ENCODE data around the gene GTF2B. TPM values are rescaled to one million over a fixed set of nuclear protein-coding genes. Genes with fewer than 3 reads are reported as not detected.
"Not testable (repeated sequence)": the region's sequence is repeated elsewhere in the genome, so short reads cannot be mapped to it uniquely, and the experiment has no call there.

Gene GTF2B
- total RNA-seq, 1 experiment from 2014 or later, result 21.9 TPM

- Histone ChIP-seq H3K79me2 (ENCODE audit: low read depth) (no peaks in the 10 kb centered on the region), H3K4me3 (peak overlapping the region; percentile 10; the same call in 1 of the 2 replicates), H3K27ac (no peak overlapping the region), H3K9me2 (ENCODE audit: insufficient read depth) (no peaks in the 10 kb centered on the region), H3K27me3 (ENCODE audit: insufficient read depth, low read depth) (no peaks in the 10 kb centered on the region), H3K9me3 (ENCODE audit: insufficient read depth, low read depth) (peaks cover 18% of the 10 kb centered on the region), H3F3A (ENCODE audit: insufficient read depth, low read depth) (no peaks in the 10 kb centered on the region), H2AFZ (no peak overlapping the region), H3K4me2 (no peak overlapping the region), H3K4me1 (replicated peaks; ENCODE audit: insufficient read depth) (no peaks in the 10 kb centered on the region), H3K36me3 (ENCODE audit: low read depth) (no peaks in the 10 kb centered on the region), H4K20me1 (ENCODE audit: insufficient read depth) (no peaks in the 10 kb centered on the region)
- DNase-seq, result no peak
- POLR2A ChIA-PET (ENCODE audit: unreplicated experiment), result no interaction called here
- CTCF ChIA-PET, result no interaction called here
- intact Hi-C loops (cut with micrococcal nuclease; ENCODE audit: unreplicated experiment), result no loop called here
- BruUV-seq (replicated peaks), result no TSS peak
- TF ChIP-seq, protein P1, sequence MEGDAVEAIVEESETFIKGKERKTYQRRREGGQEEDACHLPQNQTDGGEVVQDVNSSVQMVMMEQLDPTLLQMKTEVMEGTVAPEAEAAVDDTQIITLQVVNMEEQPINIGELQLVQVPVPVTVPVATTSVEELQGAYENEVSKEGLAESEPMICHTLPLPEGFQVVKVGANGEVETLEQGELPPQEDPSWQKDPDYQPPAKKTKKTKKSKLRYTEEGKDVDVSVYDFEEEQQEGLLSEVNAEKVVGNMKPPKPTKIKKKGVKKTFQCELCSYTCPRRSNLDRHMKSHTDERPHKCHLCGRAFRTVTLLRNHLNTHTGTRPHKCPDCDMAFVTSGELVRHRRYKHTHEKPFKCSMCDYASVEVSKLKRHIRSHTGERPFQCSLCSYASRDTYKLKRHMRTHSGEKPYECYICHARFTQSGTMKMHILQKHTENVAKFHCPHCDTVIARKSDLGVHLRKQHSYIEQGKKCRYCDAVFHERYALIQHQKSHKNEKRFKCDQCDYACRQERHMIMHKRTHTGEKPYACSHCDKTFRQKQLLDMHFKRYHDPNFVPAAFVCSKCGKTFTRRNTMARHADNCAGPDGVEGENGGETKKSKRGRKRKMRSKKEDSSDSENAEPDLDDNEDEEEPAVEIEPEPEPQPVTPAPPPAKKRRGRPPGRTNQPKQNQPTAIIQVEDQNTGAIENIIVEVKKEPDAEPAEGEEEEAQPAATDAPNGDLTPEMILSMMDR (conservative IDR thresholded peaks at IDR 0.05), result no peak
- TF ChIP-seq EZH2 (IDR thresholded peaks at IDR 0.05; ENCODE audit: low read depth), result no peak
Observed at GRCh38 chr1:88916883-88917282, 25.5 kb upstream of the GTF2B start.

DNA sequence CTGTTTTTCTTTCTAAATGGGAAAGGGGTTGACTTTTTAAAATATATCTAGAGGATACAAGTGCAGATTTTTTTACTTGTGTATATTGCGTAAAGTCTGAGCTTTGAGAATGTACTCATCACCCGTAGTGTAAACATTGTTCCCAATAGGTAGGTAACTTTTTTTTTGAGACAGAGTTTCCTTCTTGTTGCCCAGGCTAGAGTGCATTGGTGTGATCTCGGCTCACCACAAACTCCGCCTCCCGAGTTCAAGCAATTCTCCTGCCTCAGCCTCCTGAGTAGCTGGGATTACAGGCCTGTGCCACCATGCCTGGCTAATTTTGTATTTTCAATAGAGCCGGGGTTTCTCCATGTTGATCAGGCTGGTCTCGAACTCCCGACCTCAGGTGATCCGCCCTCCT lies 20.4 kb upstream of the GTF2B start:
- H3K36me3 ChIP-seq (ENCODE audit: low read depth); DNase-seq; H3K9me3 ChIP-seq (ENCODE audit: insufficient read depth, low read depth); H3K9me2 ChIP-seq (ENCODE audit: insufficient read depth); H3K4me2 ChIP-seq; H3K4me3 ChIP-seq; H3F3A ChIP-seq (ENCODE audit: insufficient read depth, low read depth); H3K4me1 ChIP-seq (replicated peaks; ENCODE audit: insufficient read depth); H3K79me2 ChIP-seq (ENCODE audit: low read depth); POLR2A ChIA-PET (ENCODE audit: unreplicated experiment); H2AFZ ChIP-seq; H3K27ac ChIP-seq; H4K20me1 ChIP-seq (ENCODE audit: insufficient read depth); H3K27me3 ChIP-seq (ENCODE audit: insufficient read depth, low read depth); intact Hi-C loops (cut with micrococcal nuclease; ENCODE audit: unreplicated experiment); CTCF ChIA-PET; BruUV-seq (replicated peaks): not testable (repeated sequence)

- intact Hi-C loops (cut with micrococcal nuclease; ENCODE audit: unreplicated experiment), result no loop called here
- H3K79me2 ChIP-seq (ENCODE audit: low read depth), result no peaks in the 10 kb centered on the region
- H2AFZ ChIP-seq, result no peak overlapping the region
- H3K4me2 ChIP-seq, result no peak overlapping the region
- CTCF ChIA-PET, result no interaction called here
- H3K36me3 ChIP-seq (ENCODE audit: low read depth), result no peaks in the 10 kb centered on the region
- 0 out of 2 replicates have a peak, but pooled peaks cover 3% of the 10 kb centered on the region for H3K9me2 ChIP-seq (ENCODE audit: insufficient read depth)
- no peak overlapping the region for H3K27ac ChIP-seq
- no peak overlapping the region for H3K4me3 ChIP-seq
- no peaks in the 10 kb centered on the region for H3K9me3 ChIP-seq (ENCODE audit: insufficient read depth, low read depth)
- no peak for TF ChIP-seq EZH2 (IDR thresholded peaks at IDR 0.05; ENCODE audit: low read depth)
- TF ChIP-seq, protein P1 (conservative IDR thresholded peaks at IDR 0.05), result no peak
- BruUV-seq (replicated peaks), result no TSS peak
- POLR2A ChIA-PET (ENCODE audit: unreplicated experiment), result no interaction called here
- H3K27me3 ChIP-seq (ENCODE audit: insufficient read depth, low read depth), result no peaks in the 10 kb centered on the region
- no peaks in the 10 kb centered on the region for H3K4me1 ChIP-seq (replicated peaks; ENCODE audit: insufficient read depth)
- H4K20me1 ChIP-seq (ENCODE audit: insufficient read depth), result no peaks in the 10 kb centered on the region
- DNase-seq, result no peak
- H3F3A ChIP-seq (ENCODE audit: insufficient read depth, low read depth), result no peaks in the 10 kb centered on the region
Observed at GRCh38 chr1:88911161-88911560, 19.8 kb upstream of the GTF2B start.

- intact Hi-C loops (cut with micrococcal nuclease; ENCODE audit: unreplicated experiment), result no loop called here
- no TSS peak for BruUV-seq (replicated peaks)
- Histone ChIP-seq H3K4me2 (no peak overlapping the region), H3K9me3 (ENCODE audit: insufficient read depth, low read depth) (no peaks in the 10 kb centered on the region), H2AFZ (peak overlapping the region; percentile 36; the same call in 1 of the 2 replicates), H4K20me1 (ENCODE audit: insufficient read depth) (no peaks in the 10 kb centered on the region), H3K27me3 (ENCODE audit: insufficient read depth, low read depth) (no peaks in the 10 kb centered on the region), H3K36me3 (ENCODE audit: low read depth) (no peaks in the 10 kb centered on the region), H3K4me1 (replicated peaks; ENCODE audit: insufficient read depth) (no peaks in the 10 kb centered on the region), H3K9me2 (ENCODE audit: insufficient read depth) (0 out of 2 replicates have a peak, but pooled peaks cover 3% of the 10 kb centered on the region), H3F3A (ENCODE audit: insufficient read depth, low read depth) (no peaks in the 10 kb centered on the region), H3K79me2 (ENCODE audit: low read depth) (no peaks in the 10 kb centered on the region), H3K27ac (no peak overlapping the region), H3K4me3 (no peak overlapping the region)
- ChIA-PET CTCF (no interaction called here), POLR2A (ENCODE audit: unreplicated experiment) (no interaction called here)
- DNase-seq, result no peak
- no peak for TF ChIP-seq EZH2 (IDR thresholded peaks at IDR 0.05; ENCODE audit: low read depth)
- TF ChIP-seq, protein P1 (conservative IDR thresholded peaks at IDR 0.05), result no peak
Observed at GRCh38 chr1:88910401-88910800, 19.0 kb upstream of the GTF2B start.

Data from PC-9 (cell line).